ENCODE measurements around the gene SND1. TPM values are rescaled to one million over a fixed set of nuclear protein-coding genes. Genes with fewer than 3 reads are reported as not detected.
"Not testable (repeated sequence)": the region's sequence is repeated elsewhere in the genome, so short reads cannot be mapped to it uniquely, and the experiment has no call there.

Gene SND1
- polyA plus RNA-seq, 1 donor, result 92.5 TPM

DNA sequence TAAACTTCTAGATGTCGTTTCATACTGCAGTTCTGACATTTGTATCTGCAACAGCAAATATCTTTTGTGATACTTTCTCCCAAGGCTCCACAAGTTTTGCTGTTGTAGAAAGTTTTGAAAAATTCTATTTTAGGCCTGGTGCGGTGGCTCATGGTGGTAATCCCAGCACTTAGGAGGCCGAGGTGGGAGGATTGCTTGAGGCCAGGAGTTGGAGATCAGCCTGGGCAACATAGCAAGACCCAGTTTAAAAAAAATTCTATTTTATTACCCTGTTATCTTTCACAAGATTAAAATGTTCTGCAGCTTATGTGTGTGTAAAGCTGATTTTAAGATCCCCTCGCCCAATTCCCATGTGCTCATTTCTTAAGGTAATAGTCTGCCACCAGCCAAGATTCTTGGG is 1.4 kb downstream of the SND1 start:
- no peak for DNase-seq

DNA sequence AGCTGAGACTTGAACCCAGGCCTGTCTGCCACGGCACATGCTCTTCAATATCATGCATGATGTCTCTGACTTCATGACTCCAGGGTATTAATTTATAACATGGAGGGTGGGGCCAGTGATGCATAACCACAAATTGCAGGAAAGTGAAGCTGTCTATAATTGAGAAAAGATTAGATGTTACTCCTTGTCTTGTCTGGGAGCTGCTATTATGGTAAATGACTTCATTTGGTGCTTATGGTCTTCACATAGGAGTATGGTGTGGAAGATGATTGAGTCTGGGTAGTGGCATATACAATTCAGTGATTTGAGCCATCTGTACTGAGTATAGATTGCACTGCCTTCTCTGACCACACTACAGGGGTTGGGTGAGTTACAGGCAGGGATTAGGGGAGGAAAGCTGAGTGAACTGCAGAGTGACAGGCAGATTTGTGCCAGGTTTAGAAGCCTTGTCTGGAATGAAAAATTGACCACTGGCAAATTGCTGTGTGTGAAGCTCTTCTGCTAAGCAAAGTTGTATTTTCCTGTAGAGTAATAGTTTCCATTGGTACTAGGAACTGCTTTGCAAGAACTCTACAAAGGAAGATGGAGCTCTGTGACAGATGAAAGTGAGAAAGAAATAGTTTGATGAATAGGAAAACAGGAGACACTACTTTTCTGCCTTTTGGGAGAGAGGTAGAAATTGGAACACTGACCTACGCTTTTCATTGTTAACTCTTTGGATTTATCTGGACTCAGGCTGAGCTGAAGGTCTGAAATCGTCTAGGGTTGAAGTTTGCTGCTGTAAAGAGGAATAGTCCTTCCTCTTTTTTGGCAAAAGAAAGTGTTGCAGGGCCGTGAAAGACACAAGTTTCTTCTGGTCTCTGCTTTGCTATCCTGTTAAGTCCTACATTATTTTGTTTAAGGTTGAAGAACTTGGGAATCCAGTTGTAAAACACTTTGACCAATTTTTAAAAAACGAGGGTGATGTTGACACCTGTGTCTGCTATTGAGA is 2.7 kb downstream of the SND1 start:
- DNase-seq, result no peak

DNA sequence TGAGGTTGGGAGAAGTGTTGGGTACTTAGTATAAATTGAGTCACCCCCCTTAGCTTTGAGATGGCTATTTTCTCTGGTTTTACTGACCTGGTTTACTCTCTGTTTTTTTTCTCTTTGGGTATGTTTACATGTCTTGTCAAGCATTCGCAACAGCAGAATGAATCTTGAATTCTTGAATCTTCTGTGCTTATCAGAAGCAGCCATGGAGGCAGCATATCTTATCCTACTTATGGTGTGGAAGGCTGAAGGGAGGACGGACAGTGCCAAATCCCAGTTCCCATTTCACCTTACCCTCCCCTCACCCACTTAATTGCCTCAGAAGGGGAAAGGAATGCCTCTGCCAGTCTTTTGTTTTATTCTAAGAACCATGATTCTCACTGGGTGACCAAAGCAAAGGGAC is 3.7 kb downstream of the SND1 start:
- DNase-seq, result no peak

GRCh38 chr7:127657500-127657899 is 5.5 kb downstream of the SND1 start:
- DNase-seq, result no peak

DNA sequence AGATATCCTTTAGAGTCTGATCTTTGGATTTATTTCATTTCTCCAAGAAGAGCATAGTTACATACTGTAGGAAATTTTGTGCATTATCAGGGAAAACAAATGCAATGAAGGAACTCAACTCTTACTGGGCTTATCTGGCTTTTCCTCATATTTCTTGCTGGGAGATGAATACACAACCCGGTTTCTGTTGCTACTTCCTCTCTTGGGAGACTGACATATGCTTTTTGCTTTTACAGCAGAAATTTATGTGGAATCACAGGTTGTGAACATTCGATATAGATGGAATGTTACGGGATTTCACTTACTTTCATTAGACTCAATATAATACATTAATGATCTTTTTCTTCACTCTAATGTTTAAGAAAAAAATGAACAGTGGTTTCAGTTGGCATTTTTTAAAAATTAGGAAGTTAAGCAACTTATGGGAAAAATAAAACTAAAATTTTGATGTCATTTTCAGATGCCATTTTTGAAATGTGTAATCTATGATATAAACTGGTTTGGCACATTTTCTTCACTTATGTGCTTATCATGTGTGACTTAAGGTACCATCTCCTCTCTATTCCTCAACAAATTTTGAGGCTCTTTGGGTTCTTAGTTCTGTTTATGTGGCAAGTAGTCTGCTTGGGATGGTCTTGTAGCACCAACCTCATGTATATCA is 7.1 kb downstream of the SND1 start:
- DNase-seq, result no peak

DNA sequence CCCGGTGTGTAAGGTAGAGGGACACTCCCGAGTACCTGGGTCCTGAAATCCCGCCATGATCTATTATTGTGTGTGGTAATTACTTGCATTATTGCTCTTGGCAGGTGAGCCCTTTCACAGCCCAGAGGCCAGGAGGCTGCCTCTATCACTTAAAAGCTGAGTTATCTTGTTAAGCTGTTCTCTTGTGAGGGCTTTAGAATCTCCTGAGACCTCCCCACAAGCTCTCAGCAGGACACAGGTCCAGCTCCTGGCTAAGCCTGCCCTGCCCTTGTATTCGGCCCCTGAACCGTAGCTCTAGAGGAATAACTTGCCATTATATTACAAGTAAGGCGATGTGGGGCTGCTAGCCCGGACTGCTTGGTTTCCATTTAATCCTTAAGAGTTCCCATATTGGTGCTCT is 13.9 kb downstream of the SND1 start:
- no peak for DNase-seq

GRCh38 chr7:127666602-127667001 is 14.6 kb downstream of the SND1 start:
- no peak for DNase-seq

GRCh38 chr7:127667017-127667670 is 15.2 kb downstream of the SND1 start:
- no peak for DNase-seq

- DNase-seq, result no peak
These were observed 16.0 kb downstream of the SND1 start for GRCh38 chr7:127667759-127668530.

- DNase-seq, result no peak
These were observed 19.3 kb downstream of the SND1 start for GRCh38 chr7:127671341-127671740.

GRCh38 chr7:127673902-127674301 is 21.9 kb downstream of the SND1 start:
- no peak for DNase-seq

DNA sequence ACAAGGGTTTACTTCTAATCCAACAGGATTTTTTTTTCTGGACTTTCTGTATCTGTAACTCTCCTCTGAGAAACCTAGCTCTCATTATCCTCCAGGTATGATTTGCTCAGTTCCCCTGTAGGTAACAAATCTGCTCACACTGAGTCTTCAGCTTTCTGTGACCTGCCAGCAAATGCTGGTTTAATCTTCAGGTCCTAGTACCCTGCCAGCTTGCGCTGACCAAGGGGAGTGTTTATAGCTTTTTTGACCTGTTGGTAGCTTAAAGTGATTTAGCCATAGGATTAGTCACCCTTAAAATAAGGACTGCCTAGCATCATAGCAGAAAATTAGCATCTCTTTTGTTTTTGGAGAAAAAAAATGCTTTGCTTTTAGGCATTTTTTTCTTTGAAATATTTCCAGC is 22.4 kb downstream of the SND1 start:
- DNase-seq, result no peak

GRCh38 chr7:127674923-127675322 is 22.9 kb downstream of the SND1 start:
- not testable (repeated sequence) for DNase-seq

DNA sequence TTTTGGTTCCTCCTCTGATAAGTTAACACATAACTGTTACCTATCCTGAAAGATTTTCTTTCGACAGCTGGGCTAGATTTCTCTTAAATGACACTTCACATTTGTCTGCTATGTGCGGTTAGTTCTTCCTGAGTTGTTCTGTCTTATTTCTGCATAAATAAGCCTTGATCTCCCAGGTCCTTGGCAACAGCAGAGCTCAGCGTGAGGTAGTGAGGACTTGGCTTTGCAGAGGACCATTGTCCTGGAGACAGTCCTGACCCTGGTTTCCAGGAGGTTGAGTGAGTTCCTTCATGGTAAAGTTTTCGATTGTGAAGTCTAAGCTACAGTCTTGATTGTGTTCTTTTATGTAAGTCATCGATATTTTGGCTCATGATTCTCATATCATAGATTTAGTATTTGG is 23.7 kb downstream of the SND1 start:
- DNase-seq, result no peak

- no peak for DNase-seq
These were observed 25.6 kb downstream of the SND1 start for GRCh38 chr7:127677433-127678230.

DNA sequence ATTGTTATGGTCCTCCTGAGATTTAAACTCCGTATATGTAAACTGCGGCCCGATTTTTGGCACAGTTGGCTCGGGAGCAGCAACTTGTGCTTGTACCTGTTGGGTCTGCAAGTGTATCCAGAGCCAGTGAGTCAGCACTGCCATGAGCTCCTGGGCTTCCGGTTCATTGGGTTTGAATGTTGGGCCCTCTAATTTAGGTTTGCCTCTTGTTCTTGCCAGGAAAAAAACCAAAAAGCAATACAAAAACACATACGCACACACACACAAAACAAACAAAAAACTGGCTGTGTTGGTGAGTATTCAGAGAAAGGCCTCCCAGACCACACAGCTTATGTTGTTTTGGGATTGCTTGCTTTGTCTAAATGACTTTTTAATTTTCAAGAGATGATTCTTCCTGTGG is 26.3 kb downstream of the SND1 start:
- no peak for DNase-seq

DNA sequence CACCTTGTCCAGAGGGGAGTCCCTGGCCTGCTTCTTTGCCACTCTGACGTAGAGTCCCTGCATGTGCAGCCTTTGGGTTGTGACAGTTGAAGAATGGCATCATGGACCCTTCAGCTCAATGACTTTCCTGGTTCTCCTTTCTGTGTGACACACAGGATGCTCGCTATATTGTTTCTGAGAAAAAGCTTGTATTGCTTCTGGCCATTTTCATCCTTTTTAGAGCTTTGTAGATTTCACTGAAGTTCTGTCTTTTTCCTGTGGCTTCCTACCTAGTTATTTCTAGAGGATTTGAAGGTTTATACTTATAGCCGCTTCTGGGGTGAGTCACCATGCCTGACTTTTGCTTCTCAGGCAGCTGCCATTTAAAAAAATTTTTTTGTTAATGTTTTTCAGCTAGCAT is 27.0 kb downstream of the SND1 start:
- DNase-seq, result no peak

DNA sequence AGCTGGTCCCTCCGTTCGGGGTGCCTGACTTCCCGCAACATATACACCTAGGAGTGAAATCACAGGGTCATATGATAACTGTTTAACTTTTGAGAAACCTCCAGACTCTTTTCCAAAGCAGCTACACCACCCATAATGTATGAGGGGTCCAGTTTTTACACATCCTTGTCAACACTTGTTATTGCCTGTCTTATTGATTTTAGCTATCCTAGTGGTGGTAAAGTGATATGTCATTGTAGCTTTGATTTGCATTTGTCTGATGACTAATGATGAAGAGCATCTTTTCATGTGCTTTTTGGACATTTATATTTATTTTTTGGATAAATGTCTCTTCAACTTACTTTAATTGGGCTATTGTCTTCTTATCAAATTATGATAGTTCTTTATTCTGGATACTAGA is 29.0 kb downstream of the SND1 start:
- DNase-seq, result no peak

- DNase-seq, result no peak
These were observed 30.1 kb downstream of the SND1 start for GRCh38 chr7:127682140-127682539.

DNA sequence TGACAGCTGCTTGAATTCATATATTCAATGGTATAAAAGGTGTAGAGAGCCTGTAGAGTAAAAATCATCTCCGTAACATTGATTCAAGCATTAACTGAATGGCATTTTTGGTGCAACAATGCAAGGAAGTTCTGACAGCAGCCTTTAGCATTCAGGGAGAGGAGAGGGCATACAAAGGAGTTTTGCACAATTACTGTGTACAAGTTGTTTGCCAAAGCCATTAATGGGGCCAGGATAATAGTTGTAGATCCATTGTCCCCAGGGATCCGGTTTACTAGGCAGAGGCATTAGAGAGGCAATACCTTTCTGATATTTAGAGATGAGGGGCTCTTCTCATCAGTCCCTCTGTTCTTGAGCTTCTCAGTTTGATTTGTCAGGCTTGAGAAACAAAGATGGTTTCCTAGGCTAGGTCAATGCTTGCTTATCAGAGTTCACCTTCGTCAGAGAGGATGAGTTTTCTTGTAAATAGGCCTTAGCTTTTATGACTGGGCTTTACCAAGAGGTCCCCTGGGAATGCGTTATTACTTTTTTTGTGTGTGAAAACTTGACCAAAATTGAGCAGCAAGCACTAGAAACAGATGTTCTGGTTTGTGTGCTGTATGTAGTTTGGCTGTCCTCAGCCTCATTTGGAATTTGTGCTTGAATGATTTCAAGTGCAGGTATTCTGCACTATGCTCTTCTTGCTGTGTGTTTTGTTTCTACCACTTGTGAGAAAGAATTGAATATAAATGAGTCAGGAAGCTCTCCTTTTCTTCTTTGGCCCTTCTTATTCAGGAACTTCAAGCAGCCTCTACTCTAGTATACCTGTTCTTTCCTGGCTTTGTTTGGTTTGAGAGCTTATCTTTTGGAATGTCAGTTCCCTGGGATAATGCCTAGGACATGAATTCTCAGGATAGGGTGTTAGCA is 32.0 kb downstream of the SND1 start:
- no peak for DNase-seq

All from hindlimb muscle (tissue), 1 donor.